ENCODE data around the gene STARD13. TPM values are rescaled to one million over a fixed set of nuclear protein-coding genes. Genes with fewer than 3 reads are reported as not detected.

STARD13 gene
- total RNA-seq, 1 experiment from 2014 or later = 4.1 TPM

DNA sequence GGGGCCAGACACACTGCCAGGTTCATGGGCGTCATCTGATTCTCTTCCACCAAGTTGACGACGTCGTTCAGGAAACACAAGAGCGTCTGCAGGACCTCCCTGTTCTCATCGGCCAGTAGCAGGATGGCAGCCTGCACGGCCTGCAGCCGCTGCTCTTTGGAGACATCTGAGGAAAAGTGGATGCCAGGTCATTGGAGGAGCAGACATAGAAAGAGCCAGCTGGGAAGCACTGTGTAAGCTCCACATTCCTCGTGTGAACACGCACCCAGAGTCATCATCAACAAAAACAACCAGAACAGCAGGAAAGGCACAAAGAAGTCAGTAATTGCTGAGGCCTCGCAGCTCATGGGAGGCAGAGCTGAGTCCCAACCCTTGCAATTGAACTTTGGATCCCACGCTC, 172.8 kb downstream of the STARD13 start (continued):
- no peak for TF ChIP-seq YY1 (IDR thresholded peaks at IDR 0.05; ENCODE audit: extremely low read depth, insufficient replicate concordance, low read depth, low read length)
- no peak for TF ChIP-seq ZFX (IDR thresholded peaks at IDR 0.05)
- TF ChIP-seq EZH2 (IDR thresholded peaks at IDR 0.05) = no peak

DNA sequence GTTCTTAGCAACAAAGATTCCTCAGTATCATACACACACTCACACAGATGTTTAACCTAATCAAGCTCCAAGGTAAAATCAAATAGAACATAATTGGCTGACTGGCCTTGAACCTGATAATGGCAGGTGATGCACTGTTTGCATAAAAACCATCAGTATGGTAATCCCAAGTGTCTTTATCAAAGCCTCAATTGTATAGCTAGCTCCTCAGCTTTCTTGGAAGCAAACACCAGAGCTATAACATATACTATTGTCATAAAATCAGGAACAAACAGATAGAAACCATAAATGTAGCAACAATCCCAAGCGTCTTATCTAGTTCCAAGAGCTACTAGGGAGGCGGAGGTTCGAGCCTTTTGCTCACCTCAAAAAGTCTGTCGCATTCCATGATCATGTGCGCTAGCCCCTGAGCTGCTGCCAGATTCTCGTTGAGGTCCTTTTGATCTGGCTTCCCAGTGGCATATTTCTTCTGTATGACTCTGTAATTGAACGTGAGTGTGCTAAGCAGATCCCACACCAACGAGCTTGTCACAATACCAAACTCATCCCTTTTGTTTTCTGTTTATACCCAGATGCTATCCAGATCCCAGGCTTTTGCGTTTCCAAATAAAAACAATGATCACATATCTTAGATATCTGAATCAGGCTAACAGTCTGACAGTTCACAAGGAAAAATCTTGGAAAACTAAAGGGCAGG, 174.0 kb downstream of the STARD13 start:
- Histone ChIP-seq H3K36me3 (ENCODE audit: control insufficient read depth in 1 of 2, insufficient read depth in 2 of 2, low read length in 2 of 2) (no peaks in the 10 kb centered on the region), H3K9me3 (ENCODE audit: control insufficient read depth in 1 of 2, insufficient read depth in 1 of 2, low read depth in 1 of 2, low read length in 2 of 2) (no peaks in the 10 kb centered on the region), H3K79me2 (ENCODE audit: insufficient read depth, low read length) (no peaks in the 10 kb centered on the region), H2AFZ (ENCODE audit: low read depth, low read length, poor library complexity, severe bottlenecking) (no peak overlapping the region), H3K9ac (ENCODE audit: low read length) (no peak overlapping the region), H3K4me2 (ENCODE audit: low read length) (no peak overlapping the region), H3K4me3 (replicated peaks in 1 of 2; ENCODE audit: low read depth in 1 of 2, low read length in 2 of 2) (no peak overlapping the region), H3K4me1 (ENCODE audit: control insufficient read depth in 1 of 2, insufficient read depth in 2 of 2, low read length in 2 of 2) (peaks cover 3 to 13% of the 10 kb centered on the region in 2 experiments; a peak in 3 of 4 replicates), H3K27ac (ENCODE audit: low read depth, low read length) (no peak overlapping the region), H4K20me1 (ENCODE audit: insufficient read depth) (no peaks in the 10 kb centered on the region), H3K9me2 (ENCODE audit: insufficient read depth) (no peaks in the 10 kb centered on the region), H3K27me3 (ENCODE audit: insufficient read depth, low read length) (no peaks in the 10 kb centered on the region)
- ChIA-PET CTCF (interaction anchor here (0.7 to 1.2 kb wide), 3 partner anchors 9 to 431 kb away, joined by 3 read pairs; no protein-coding TSS in a partner anchor), POLR2A (interaction anchor here (1.0 to 1.1 kb wide), 2 partner anchors 9 to 15 kb away, joined by 3 to 4 read pairs; no protein-coding TSS in a partner anchor), RAD21 (ENCODE audit: low non-redundant PET in 1 of 2, low total read pairs in 2 of 2, uncharacterized antibody in 2 of 2, unreplicated experiment in 2 of 2) (no interaction called here)
- no peak; the same call in 1 of the 2 replicates for ATAC-seq
- TF ChIP-seq, protein P1, sequence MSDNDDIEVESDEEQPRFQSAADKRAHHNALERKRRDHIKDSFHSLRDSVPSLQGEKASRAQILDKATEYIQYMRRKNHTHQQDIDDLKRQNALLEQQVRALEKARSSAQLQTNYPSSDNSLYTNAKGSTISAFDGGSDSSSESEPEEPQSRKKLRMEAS (IDR thresholded peaks at IDR 0.05) = no peak
- TF ChIP-seq SRF (IDR thresholded peaks at IDR 0.05; ENCODE audit: low read depth) = no peak
- no peak for TF ChIP-seq TCF7L2 (IDR thresholded peaks at IDR 0.05; ENCODE audit: borderline replicate concordance, extremely low read depth, insufficient read depth, insufficient read length)
- DNase-seq (ENCODE audit: low read depth, low spot score) = no peak
- intact Hi-C loops (cut with micrococcal nuclease) = no loop called here
- no TSS peak for BruUV-seq (replicated peaks)
